ACC112 (cell line): ENCODE results near the gene FRMD4A.

Experiments used
- H2AFZ ChIP-seq: fragments of 200-600 bp; sonication (generic); one replicate; pipeline ENCODE4 v1.6.0; 2017; ENCODE audit warnings: antibody characterized with exemption, low read length; ENCODE audit not compliant: unreplicated experiment
- H3K27ac ChIP-seq: fragments of 200-600 bp; sonication (generic); 2 replicates; pipeline ENCODE4 v1.5.1; 2014; ENCODE audit warnings: low read depth, mild to moderate bottlenecking, antibody characterized with exemption, low read length, moderate library complexity
- H3K27me3 ChIP-seq: fragments of 200-600 bp; sonication (generic); 2 replicates; pipeline ENCODE4 v1.6.1; 2014; ENCODE audit warnings: mild to moderate bottlenecking, antibody characterized with exemption, low read length, moderate library complexity, mixed read lengths; ENCODE audit not compliant: insufficient read depth
- H3K36me3 ChIP-seq: fragments of 200-600 bp; sonication (generic); 2 replicates; pipeline ENCODE4 v1.6.1; 2016; ENCODE audit warnings: mild to moderate bottlenecking, antibody characterized with exemption, low read length, moderate library complexity, mixed read lengths; ENCODE audit not compliant: insufficient read depth
- H3K4me1 ChIP-seq: fragments of 200-600 bp; sonication (generic); one replicate; pipeline ENCODE4 v1.6.1; 2016; ENCODE audit warnings: low read length, mixed read lengths; ENCODE audit not compliant: insufficient read depth, unreplicated experiment, control insufficient read depth
- H3K4me3 ChIP-seq: fragments of 200-600 bp; sonication (generic); 2 replicates; pipeline ENCODE4 v1.5.1; 2014; ENCODE audit warnings: mild to moderate bottlenecking, low read depth, low read length
- H3K79me2 ChIP-seq: fragments of 200-600 bp; sonication (generic); one replicate; pipeline ENCODE4 v1.6.0; 2016; ENCODE audit warnings: low read length; ENCODE audit not compliant: control insufficient read depth, unreplicated experiment, insufficient read depth

Gene FRMD4A

DNA sequence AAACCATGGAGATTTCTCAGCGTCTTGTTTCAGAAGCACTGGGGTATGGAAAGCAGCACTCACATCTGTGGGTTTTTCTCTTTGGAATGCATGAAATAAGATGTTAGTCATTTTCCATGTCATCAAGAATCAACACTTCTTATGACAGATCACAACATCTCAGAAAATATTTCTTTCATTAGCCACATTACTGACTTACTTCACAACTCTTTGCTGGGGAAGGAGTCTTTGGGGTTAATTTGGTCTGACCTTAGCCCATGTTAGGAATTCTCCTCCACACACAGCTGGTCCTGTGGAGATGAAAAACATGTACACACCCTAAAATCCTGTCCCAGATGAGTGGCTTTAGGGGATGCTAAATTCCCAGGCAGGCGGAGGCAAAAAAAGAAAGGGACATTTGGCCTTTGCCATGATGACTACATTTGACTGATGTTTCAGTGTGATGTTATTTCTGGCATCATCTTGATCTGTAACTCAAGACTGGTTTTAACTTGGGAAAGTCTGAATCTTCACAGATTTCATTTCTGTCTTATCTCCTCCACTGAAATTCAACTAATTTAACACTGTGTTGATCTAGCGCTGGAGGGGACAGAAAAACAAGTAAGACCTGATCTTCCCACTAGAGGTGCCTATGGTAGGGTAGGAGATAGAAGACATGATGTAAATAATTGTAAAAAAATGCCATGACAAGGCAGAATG is 380.7 kb downstream of the FRMD4A start:
- Histone ChIP-seq H3K36me3 (no peaks in the 10 kb centered on the region), H3K27me3 (no peaks in the 10 kb centered on the region), H3K27ac (peak overlapping the region; percentile 95)

GRCh38 chr10:13946209-13946460 is 384.6 kb downstream of the FRMD4A start:
- no peak overlapping the region for H2AFZ ChIP-seq

More for the DNA sequence above, 380.7 kb downstream of the FRMD4A start:
- H3K4me1 ChIP-seq: peaks cover 21% of the 10 kb centered on the region
- H3K79me2 ChIP-seq: no peaks in the 10 kb centered on the region
- H3K4me3 ChIP-seq: no peak overlapping the region
- H2AFZ ChIP-seq: no peak overlapping the region

GRCh38 chr10:13945390-13946208 is 385.1 kb downstream of the FRMD4A start:
- no peak overlapping the region for H3K4me3 ChIP-seq
- H2AFZ ChIP-seq: no peak overlapping the region
- no peak overlapping the region for H3K27ac ChIP-seq

More at GRCh38 chr10:13946209-13946460, 384.6 kb downstream of the FRMD4A start:
- no peak overlapping the region for H3K27ac ChIP-seq
- no peaks in the 10 kb centered on the region for H3K27me3 ChIP-seq
- no peaks in the 10 kb centered on the region for H3K79me2 ChIP-seq
- H3K36me3 ChIP-seq: no peaks in the 10 kb centered on the region
- H3K4me3 ChIP-seq: no peak overlapping the region
- H3K4me1 ChIP-seq: peaks cover 20% of the 10 kb centered on the region

GRCh38 chr10:13944823-13945222 is 385.9 kb downstream of the FRMD4A start:
- no peaks in the 10 kb centered on the region for H3K36me3 ChIP-seq
- H3K27me3 ChIP-seq: no peaks in the 10 kb centered on the region
- no peak overlapping the region for H3K4me3 ChIP-seq
- peaks cover 9% of the 10 kb centered on the region for H3K4me1 ChIP-seq
- H3K79me2 ChIP-seq: no peaks in the 10 kb centered on the region
- H3K27ac ChIP-seq: no peak overlapping the region
- no peak overlapping the region for H2AFZ ChIP-seq

More at GRCh38 chr10:13945390-13946208, 385.1 kb downstream of the FRMD4A start:
- H3K27me3 ChIP-seq: no peaks in the 10 kb centered on the region
- peaks cover 15% of the 10 kb centered on the region for H3K4me1 ChIP-seq
- no peaks in the 10 kb centered on the region for H3K36me3 ChIP-seq
- H3K79me2 ChIP-seq: no peaks in the 10 kb centered on the region

- H3K4me3 ChIP-seq: no peak overlapping the region
- no peak overlapping the region for H2AFZ ChIP-seq
- H3K79me2 ChIP-seq: no peaks in the 10 kb centered on the region
- no peaks in the 10 kb centered on the region for H3K36me3 ChIP-seq
- no peak overlapping the region for H3K27ac ChIP-seq
- peaks cover 12% of the 10 kb centered on the region for H3K4me1 ChIP-seq
- H3K27me3 ChIP-seq: no peaks in the 10 kb centered on the region
These were observed 386.9 kb downstream of the FRMD4A start for GRCh38 chr10:13943735-13944398.

DNA sequence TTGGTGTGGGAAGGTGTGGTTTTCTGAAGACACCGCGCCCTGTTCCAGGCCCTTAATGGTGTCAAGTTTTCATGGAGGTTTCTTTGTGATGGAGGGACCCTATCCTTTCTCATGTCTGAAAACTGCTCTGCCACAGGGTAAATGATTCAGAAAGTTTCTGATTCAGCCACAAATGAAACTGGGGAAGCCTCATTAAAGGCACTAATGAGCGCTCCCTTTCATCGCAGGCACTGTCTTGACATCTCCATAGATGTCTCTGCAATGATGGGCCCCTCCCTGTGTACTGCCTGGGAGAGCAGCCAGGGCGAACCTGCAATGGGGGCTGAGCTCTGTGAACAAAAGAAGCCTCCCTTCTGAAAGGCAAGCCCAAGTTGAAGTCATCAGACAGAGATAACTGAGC is 388.7 kb downstream of the FRMD4A start:
- Histone ChIP-seq H3K27ac (no peak overlapping the region), H3K27me3 (no peaks in the 10 kb centered on the region), H3K4me1 (peaks cover 16% of the 10 kb centered on the region), H3K79me2 (no peaks in the 10 kb centered on the region), H3K36me3 (no peaks in the 10 kb centered on the region), H3K4me3 (no peak overlapping the region), H2AFZ (no peak overlapping the region)

DNA sequence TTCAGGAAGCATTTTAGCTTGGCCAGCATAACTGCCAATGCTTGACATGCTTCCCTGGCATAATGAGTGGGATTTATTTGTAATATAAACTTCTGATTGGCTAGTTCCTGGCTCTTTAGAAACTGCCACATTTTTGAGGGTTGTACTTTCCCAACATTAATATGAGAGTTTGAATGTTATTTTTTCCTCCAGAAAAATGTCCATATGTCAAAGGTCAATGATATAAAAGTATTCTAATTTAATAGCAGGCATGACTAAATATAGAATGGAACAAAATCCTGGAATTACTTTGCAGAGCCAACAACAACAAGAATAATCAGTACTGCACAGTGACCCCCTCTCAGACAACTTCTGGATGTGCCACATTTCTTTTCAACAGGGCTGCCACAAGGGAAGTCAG is 391.3 kb downstream of the FRMD4A start:
- Histone ChIP-seq H3K79me2 (no peaks in the 10 kb centered on the region), H3K4me3 (no peak overlapping the region), H3K36me3 (0 out of 2 replicates have a peak, but pooled peaks cover 5% of the 10 kb centered on the region), H3K4me1 (peaks cover 16% of the 10 kb centered on the region), H2AFZ (no peak overlapping the region), H3K27ac (peak overlapping the region; percentile 43), H3K27me3 (no peaks in the 10 kb centered on the region)

DNA sequence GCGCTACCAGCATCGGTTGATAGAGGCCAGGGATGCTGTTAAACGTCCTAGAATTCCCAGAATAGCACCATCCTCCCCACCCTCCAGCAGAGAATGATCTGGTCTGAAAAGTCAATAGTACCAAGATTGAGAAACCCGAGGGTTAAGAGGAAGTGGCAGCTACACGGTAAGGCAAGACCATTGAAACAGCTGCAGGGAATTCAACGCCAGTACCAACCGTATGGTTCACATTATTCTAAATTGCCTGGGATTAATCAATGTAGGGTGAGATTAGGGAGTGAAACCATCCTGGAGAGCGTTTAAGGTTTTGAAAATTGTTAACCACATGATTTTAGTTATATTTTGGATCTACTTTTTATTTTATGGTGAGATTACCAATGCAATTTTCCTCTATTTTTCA is 391.8 kb downstream of the FRMD4A start:
- Histone ChIP-seq H3K36me3 (0 out of 2 replicates have a peak, but pooled peaks cover 5% of the 10 kb centered on the region), H3K4me3 (no peak overlapping the region), H3K27me3 (no peaks in the 10 kb centered on the region), H3K79me2 (no peaks in the 10 kb centered on the region), H3K4me1 (peaks cover 16% of the 10 kb centered on the region), H2AFZ (no peak overlapping the region), H3K27ac (peak overlapping the region; percentile 43)

DNA sequence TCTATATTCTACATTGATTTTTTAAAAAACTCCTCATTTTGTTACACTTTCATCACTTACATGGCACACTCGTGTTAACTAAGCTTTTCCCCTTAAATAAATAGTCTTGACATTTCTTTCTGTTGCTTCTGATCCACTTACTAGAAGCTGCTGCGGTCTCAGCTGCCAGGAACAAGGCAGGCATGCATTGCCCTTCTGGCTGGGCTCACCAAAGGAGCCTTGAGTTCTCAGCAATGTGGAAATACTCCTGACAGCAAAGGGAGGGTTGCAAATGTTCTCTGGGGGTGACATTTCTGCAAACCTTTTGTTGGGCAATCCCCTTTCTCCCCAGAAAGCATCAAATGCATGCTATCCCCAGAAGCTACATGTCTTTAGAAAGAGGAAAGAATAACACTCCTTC is 393.9 kb downstream of the FRMD4A start:
- H3K4me1 ChIP-seq: peaks cover 16% of the 10 kb centered on the region
- no peak overlapping the region for H3K27ac ChIP-seq
- H2AFZ ChIP-seq: no peak overlapping the region
- no peaks in the 10 kb centered on the region for H3K79me2 ChIP-seq
- H3K36me3 ChIP-seq: 0 out of 2 replicates have a peak, but pooled peaks cover 5% of the 10 kb centered on the region
- no peaks in the 10 kb centered on the region for H3K27me3 ChIP-seq
- no peak overlapping the region for H3K4me3 ChIP-seq

DNA sequence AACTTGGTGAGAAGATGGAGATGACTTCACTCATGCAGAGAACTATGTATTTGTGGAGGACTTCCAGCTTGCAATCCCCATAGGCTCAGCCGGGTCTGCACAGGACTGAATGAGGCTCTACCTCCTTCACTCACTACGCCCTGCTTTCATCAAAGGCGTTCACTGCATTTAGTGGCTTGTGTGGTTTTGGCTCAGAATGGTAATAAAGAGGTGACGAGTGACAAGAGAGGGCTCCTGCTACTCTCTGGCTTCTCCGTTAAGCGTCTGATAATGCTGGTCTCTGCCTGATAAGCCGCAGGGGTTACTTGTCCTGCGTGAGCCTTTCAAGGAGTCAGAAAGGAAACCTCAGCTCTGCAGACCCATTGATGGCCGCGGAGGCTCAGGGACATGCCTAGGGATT is 400.6 kb downstream of the FRMD4A start:
- no peak overlapping the region for H2AFZ ChIP-seq
- H3K27ac ChIP-seq: no peak overlapping the region
- H3K4me3 ChIP-seq: no peak overlapping the region
- no peaks in the 10 kb centered on the region for H3K36me3 ChIP-seq
- no peaks in the 10 kb centered on the region for H3K27me3 ChIP-seq
- no peaks in the 10 kb centered on the region for H3K4me1 ChIP-seq
- H3K79me2 ChIP-seq: no peaks in the 10 kb centered on the region
